Panc1 (cell line): Measurements from ENCODE around the gene TSPAN14. TPM values are rescaled to one million over a fixed set of nuclear protein-coding genes. Genes with fewer than 3 reads are reported as not detected.

Experiments used
- ATAC-seq: fragments of 200-7000 bp; cut with Tn5 transposase; 2 replicates; pipeline ENCODE4 v1.9.1; 2020; ENCODE audit warnings: mild to moderate bottlenecking, moderate library complexity
- BruUV-seq: library from RNA; stranded (reverse); fragments of 400-500 nt; replicated peaks from 2 replicates; lab custom pipeline; 2021; lab: Mats Ljungman, UMichigan
- CTCF ChIA-PET: fragments of 300-600 bp; sonication (Branson Sonifier 250); formaldehyde crosslinking; loops from one replicate; lab custom pipeline; 2022; ENCODE audit warnings: antibody characterized with exemption; lab: Charles Lee
- POLR2A ChIA-PET: fragments of 300-600 bp; sonication (Branson Sonifier 250); formaldehyde crosslinking; loops from one replicate; lab custom pipeline; 2022; ENCODE audit warnings: antibody characterized with exemption; lab: Charles Lee
- DNase-seq: peaks from one replicate; pipeline ENCODE4 v3.0.0-alpha.2; 2010; ENCODE audit warnings: low read depth, low spot score
- H3K27ac ChIP-seq: 2 replicates; pipeline ENCODE4 v1.5.1; 2011; ENCODE audit warnings: mild to moderate bottlenecking, low read length, inconsistent platforms
- H3K27me3 ChIP-seq: fragments of 200-500 bp; sonication (Bioruptor generic); 2 replicates; pipeline ENCODE4 v1.6.0; 2014; ENCODE audit warnings: low read length, inconsistent platforms; ENCODE audit not compliant: control insufficient read depth, insufficient read depth
- H3K36me3 ChIP-seq: fragments of 200-500 bp; sonication (Bioruptor generic); 2 replicates; pipeline ENCODE4 v1.5.1; 2014; ENCODE audit warnings: inconsistent platforms, mild to moderate bottlenecking, low read length, moderate library complexity; ENCODE audit not compliant: control insufficient read depth, insufficient read depth
- H3K4me1 ChIP-seq: 2 replicates; pipeline ENCODE4 v1.5.1; 2011; ENCODE audit warnings: inconsistent platforms, mild to moderate bottlenecking, low read length, moderate library complexity; ENCODE audit not compliant: control insufficient read depth, insufficient read depth
- H3K4me3 ChIP-seq, 2 experiments: 2 replicates each; pipeline ENCODE4 v1.5.1; 2011 to 2012; ENCODE audit warnings: low read depth in 2 of 2, low read length in 2 of 2, mild to moderate bottlenecking in 2 of 2, inconsistent platforms in 1 of 2, moderate library complexity in 1 of 2
- H3K9me3 ChIP-seq: fragments of 200-500 bp; sonication (Bioruptor generic); 2 replicates; pipeline ENCODE4 v1.5.1; 2014; ENCODE audit warnings: low read depth, mild to moderate bottlenecking, inconsistent platforms, low read length, moderate library complexity; ENCODE audit not compliant: control insufficient read depth, insufficient read depth
- POLR2AphosphoS5 ChIP-seq: IDR thresholded peaks from 2 replicates; pipeline ENCODE4 v1.6.1; 2012; ENCODE audit warnings: mild to moderate bottlenecking, low read depth, low read length, moderate library complexity
- SIN3A ChIP-seq: IDR thresholded peaks from 2 replicates; pipeline ENCODE4 v1.6.1; 2012; ENCODE audit warnings: low read depth, mild to moderate bottlenecking, low read length, moderate library complexity, borderline replicate concordance; ENCODE audit not compliant: insufficient read depth
- TCF7L2 ChIP-seq: IDR thresholded peaks from 2 replicates; pipeline ENCODE4 v1.6.1; 2011; ENCODE audit warnings: mild to moderate bottlenecking, low read depth, low read length, inconsistent platforms
- in situ Hi-C: cut with HindIII; loops from 2 replicates; pipeline ENCODE4 v1.10.0; 2016; ENCODE audit warnings: low sequenced_read_pairs, low pct_unique_long_range_greater_than_20kb
- intact Hi-C: fragments of 100-400 bp; cut with micrococcal nuclease; formaldehyde crosslinking; loops from one replicate; pipeline ENCODE4 v1.10.0; 2022; ENCODE audit not compliant: unreplicated experiment
- total RNA-seq: library from RNA; stranded (reverse); gene quantifications from one replicate; pipeline ENCODE4 v1.2.1, GENCODE V29; 2021; ENCODE audit not compliant: unreplicated experiment
- TF ChIP-seq, protein P1 (sequence below), 2 experiments: IDR thresholded peaks; 2 replicates each; pipeline ENCODE4 v1.6.1; 2011 to 2012; ENCODE audit warnings: low read depth in 2 of 2, control low read depth in 1 of 2, low read length in 1 of 2, mild to moderate bottlenecking in 1 of 2, moderate library complexity in 1 of 2; ENCODE audit not compliant: insufficient read depth in 1 of 2
- TF ChIP-seq, protein P2 (sequence below): fragments of 450-650 bp; IDR thresholded peaks from 2 replicates; pipeline ENCODE4 v1.5.1; 2017; ENCODE audit warnings: mild to moderate bottlenecking

TSPAN14 gene
- total RNA-seq, 1 experiment from 2014 or later, result 39.0 TPM

- intact Hi-C loops (no loop called here), in situ Hi-C loops (no loop called here)
- H3K27ac ChIP-seq, result no peak overlapping the region
- H3K4me1 ChIP-seq, result peaks cover 34% of the 10 kb centered on the region
- POLR2A ChIA-PET, result no interaction called here
- CTCF ChIA-PET, result interaction anchor here (0.7 to 3.0 kb wide), 2 partner anchors 47 to 88 kb away, joined by 3 to 17 read pairs; no protein-coding TSS in a partner anchor
- H3K27me3 ChIP-seq, result no peaks in the 10 kb centered on the region
- no peak overlapping the region for H3K4me3 ChIP-seq
- H3K36me3 ChIP-seq, result no peaks in the 10 kb centered on the region
- H3K9me3 ChIP-seq, result no peaks in the 10 kb centered on the region
- BruUV-seq, result no TSS peak
- DNase-seq (no peak), ATAC-seq (no peak)
- TF ChIP-seq, protein P1, sequence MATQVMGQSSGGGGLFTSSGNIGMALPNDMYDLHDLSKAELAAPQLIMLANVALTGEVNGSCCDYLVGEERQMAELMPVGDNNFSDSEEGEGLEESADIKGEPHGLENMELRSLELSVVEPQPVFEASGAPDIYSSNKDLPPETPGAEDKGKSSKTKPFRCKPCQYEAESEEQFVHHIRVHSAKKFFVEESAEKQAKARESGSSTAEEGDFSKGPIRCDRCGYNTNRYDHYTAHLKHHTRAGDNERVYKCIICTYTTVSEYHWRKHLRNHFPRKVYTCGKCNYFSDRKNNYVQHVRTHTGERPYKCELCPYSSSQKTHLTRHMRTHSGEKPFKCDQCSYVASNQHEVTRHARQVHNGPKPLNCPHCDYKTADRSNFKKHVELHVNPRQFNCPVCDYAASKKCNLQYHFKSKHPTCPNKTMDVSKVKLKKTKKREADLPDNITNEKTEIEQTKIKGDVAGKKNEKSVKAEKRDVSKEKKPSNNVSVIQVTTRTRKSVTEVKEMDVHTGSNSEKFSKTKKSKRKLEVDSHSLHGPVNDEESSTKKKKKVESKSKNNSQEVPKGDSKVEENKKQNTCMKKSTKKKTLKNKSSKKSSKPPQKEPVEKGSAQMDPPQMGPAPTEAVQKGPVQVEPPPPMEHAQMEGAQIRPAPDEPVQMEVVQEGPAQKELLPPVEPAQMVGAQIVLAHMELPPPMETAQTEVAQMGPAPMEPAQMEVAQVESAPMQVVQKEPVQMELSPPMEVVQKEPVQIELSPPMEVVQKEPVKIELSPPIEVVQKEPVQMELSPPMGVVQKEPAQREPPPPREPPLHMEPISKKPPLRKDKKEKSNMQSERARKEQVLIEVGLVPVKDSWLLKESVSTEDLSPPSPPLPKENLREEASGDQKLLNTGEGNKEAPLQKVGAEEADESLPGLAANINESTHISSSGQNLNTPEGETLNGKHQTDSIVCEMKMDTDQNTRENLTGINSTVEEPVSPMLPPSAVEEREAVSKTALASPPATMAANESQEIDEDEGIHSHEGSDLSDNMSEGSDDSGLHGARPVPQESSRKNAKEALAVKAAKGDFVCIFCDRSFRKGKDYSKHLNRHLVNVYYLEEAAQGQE (IDR thresholded peaks at IDR 0.05; ENCODE audit: insufficient read depth in 1 of 2, low read depth in 2 of 2, low read length in 1 of 2), result no peak
- TF ChIP-seq POLR2AphosphoS5 (no peak), SIN3A (no peak), TCF7L2 (no peak)
- TF ChIP-seq, protein P2, sequence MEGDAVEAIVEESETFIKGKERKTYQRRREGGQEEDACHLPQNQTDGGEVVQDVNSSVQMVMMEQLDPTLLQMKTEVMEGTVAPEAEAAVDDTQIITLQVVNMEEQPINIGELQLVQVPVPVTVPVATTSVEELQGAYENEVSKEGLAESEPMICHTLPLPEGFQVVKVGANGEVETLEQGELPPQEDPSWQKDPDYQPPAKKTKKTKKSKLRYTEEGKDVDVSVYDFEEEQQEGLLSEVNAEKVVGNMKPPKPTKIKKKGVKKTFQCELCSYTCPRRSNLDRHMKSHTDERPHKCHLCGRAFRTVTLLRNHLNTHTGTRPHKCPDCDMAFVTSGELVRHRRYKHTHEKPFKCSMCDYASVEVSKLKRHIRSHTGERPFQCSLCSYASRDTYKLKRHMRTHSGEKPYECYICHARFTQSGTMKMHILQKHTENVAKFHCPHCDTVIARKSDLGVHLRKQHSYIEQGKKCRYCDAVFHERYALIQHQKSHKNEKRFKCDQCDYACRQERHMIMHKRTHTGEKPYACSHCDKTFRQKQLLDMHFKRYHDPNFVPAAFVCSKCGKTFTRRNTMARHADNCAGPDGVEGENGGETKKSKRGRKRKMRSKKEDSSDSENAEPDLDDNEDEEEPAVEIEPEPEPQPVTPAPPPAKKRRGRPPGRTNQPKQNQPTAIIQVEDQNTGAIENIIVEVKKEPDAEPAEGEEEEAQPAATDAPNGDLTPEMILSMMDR, result no peak
Measured at GRCh38 chr10:80459047-80459865, 5.1 kb downstream of the TSPAN14 start.

- CTCF ChIA-PET, result interaction anchor here (3.0 kb wide), 1 partner anchor 45 kb away, joined by 17 read pairs; no protein-coding TSS in a partner anchor
- Histone ChIP-seq H3K27ac (no peak overlapping the region), H3K27me3 (no peaks in the 10 kb centered on the region), H3K9me3 (no peaks in the 10 kb centered on the region), H3K36me3 (no peaks in the 10 kb centered on the region), H3K4me3 (no peak overlapping the region), H3K4me1 (peaks cover 38% of the 10 kb centered on the region)
- POLR2A ChIA-PET, result interaction anchor here (0.6 kb wide), 1 partner anchor 31 kb away, joined by 3 read pairs; no protein-coding TSS in a partner anchor
- in situ Hi-C loops, result no loop called here
- TF ChIP-seq, protein P2, result no peak
- TF ChIP-seq, protein P1 (IDR thresholded peaks at IDR 0.05; ENCODE audit: insufficient read depth in 1 of 2, low read depth in 2 of 2, low read length in 1 of 2), result no peak
- no peak for TF ChIP-seq TCF7L2
- no peak for TF ChIP-seq POLR2AphosphoS5
- no peak for TF ChIP-seq SIN3A
- BruUV-seq, result no TSS peak
- no peak for DNase-seq
- peak; percentile 25; the same call in 1 of the 2 replicates for ATAC-seq
- intact Hi-C loops, result no loop called here
Measured at GRCh38 chr10:80460399-80461207, 6.5 kb downstream of the TSPAN14 start.
